IMR-90 (cell line): ENCODE measurements around the gene ADCK1. TPM values are rescaled to one million over a fixed set of nuclear protein-coding genes. Genes with fewer than 3 reads are reported as not detected.

Source experiments
- ATAC-seq: fragments of 200-7000 bp; cut with Tn5 transposase; 2 replicates; pipeline ENCODE4 v1.9.1; 2020; ENCODE audit warnings: low read depth, mild to moderate bottlenecking, moderate library complexity
- BruUV-seq: library from RNA; stranded (reverse); fragments of 400-500 nt; replicated peaks from 2 replicates; lab custom pipeline; 2021; lab: Mats Ljungman, UMichigan
- CTCF ChIA-PET: fragments of 300-600 bp; formaldehyde crosslinking; extraction: SDS; loops from one replicate; lab custom pipeline; 2021; ENCODE audit warnings: antibody characterized with exemption; lab: Yijun Ruan, JAX
- POLR2A ChIA-PET: fragments of 300-600 bp; sonication (Branson Sonifier 250); formaldehyde crosslinking; loops from one replicate; lab custom pipeline; 2022; ENCODE audit warnings: antibody characterized with exemption; ENCODE audit not compliant: unreplicated experiment; lab: Charles Lee
- DNase-seq: peaks from one replicate; pipeline ENCODE4 v3.0.0; 2013
- H2AFZ ChIP-seq: replicated peaks from 2 replicates; pipeline ENCODE3; 2013; ENCODE audit warnings: low read length, mild to moderate bottlenecking; ENCODE audit not compliant: poor library complexity
- H2AK5ac ChIP-seq: 2 replicates; pipeline ENCODE4 v1.6.1; 2013; ENCODE audit warnings: low read depth, low read length, inconsistent platforms
- H2AK9ac ChIP-seq: replicated peaks from 2 replicates; pipeline ENCODE3; 2013; ENCODE audit warnings: mild to moderate bottlenecking, low read depth, low read length, moderate library complexity; ENCODE audit not compliant: poor library complexity
- H2BK120ac ChIP-seq: 2 replicates; pipeline ENCODE4 v1.6.1; 2013; ENCODE audit warnings: low read depth, low read length, inconsistent platforms
- H2BK15ac ChIP-seq: 3 replicates; pipeline ENCODE4 v1.6.1; 2013; ENCODE audit warnings: low read depth, low read length, inconsistent platforms
- H2BK20ac ChIP-seq: 2 replicates; pipeline ENCODE4 v1.6.1; 2013; ENCODE audit warnings: low read depth, mild to moderate bottlenecking, inconsistent platforms, low read length, moderate library complexity
- H2BK5ac ChIP-seq: 2 replicates; pipeline ENCODE4 v1.6.1; 2013; ENCODE audit warnings: mild to moderate bottlenecking, low read depth, low read length, inconsistent platforms; ENCODE audit not compliant: poor library complexity, severe bottlenecking
- H3K14ac ChIP-seq: replicated peaks from 2 replicates; pipeline ENCODE4 v1.6.1; 2013; ENCODE audit warnings: low read depth, low read length, inconsistent platforms
- H3K18ac ChIP-seq: 2 replicates; pipeline ENCODE4 v1.6.1; 2013; ENCODE audit warnings: low read depth, low read length, control low read depth
- H3K23ac ChIP-seq: 2 replicates; pipeline ENCODE4 v1.6.1; 2013; ENCODE audit warnings: low read depth, low read length, inconsistent platforms
- H3K27ac ChIP-seq: 2 replicates; pipeline ENCODE4 v1.5.1; 2013; ENCODE audit warnings: mild to moderate bottlenecking, control low read depth, low read length; ENCODE audit not compliant: insufficient read depth
- H3K27me3 ChIP-seq: 2 replicates; pipeline ENCODE4 v1.6.1; 2013; ENCODE audit warnings: low read length; ENCODE audit not compliant: control insufficient read depth, insufficient read depth
- H3K36me3 ChIP-seq: 2 replicates; pipeline ENCODE4 v1.6.1; 2013; ENCODE audit warnings: low read length, mixed read lengths; ENCODE audit not compliant: control insufficient read depth, insufficient read depth
- H3K4ac ChIP-seq: 2 replicates; pipeline ENCODE4 v1.6.1; 2013; ENCODE audit warnings: low read depth, low read length, inconsistent platforms
- H3K4me1 ChIP-seq: 2 replicates; pipeline ENCODE4 v1.6.1; 2013; ENCODE audit warnings: low read length, mixed read lengths; ENCODE audit not compliant: control insufficient read depth, insufficient read depth
- H3K4me2 ChIP-seq: 2 replicates; pipeline ENCODE4 v1.6.1; 2013; ENCODE audit warnings: low read depth, mild to moderate bottlenecking, control low read depth, low read length, moderate library complexity
- H3K4me3 ChIP-seq: 2 replicates; pipeline ENCODE4 v1.5.1; 2013; ENCODE audit warnings: low read depth, mild to moderate bottlenecking, control low read depth, low read length, moderate library complexity; ENCODE audit not compliant: insufficient read depth
- H3K56ac ChIP-seq: 2 replicates; pipeline ENCODE4 v1.6.1; 2013; ENCODE audit warnings: low read length, inconsistent platforms; ENCODE audit not compliant: insufficient read depth; ENCODE audit errors: extremely low read depth
- H3K79me1 ChIP-seq, 2 experiments: 2 replicates each; pipeline ENCODE4 v1.6.1; 2013; ENCODE audit warnings: low read length in 2 of 2, inconsistent platforms in 1 of 2, low read depth in 1 of 2
- H3K9ac ChIP-seq: 2 replicates; pipeline ENCODE4 v1.6.1; 2013; ENCODE audit warnings: low read depth, low read length, control low read depth
- H3K9me1 ChIP-seq: 2 replicates; pipeline ENCODE4 v1.6.1; 2013; ENCODE audit warnings: low read length, inconsistent platforms; ENCODE audit not compliant: insufficient read depth
- H3K9me3 ChIP-seq: 2 replicates; pipeline ENCODE4 v1.6.1; 2013; ENCODE audit warnings: low read length; ENCODE audit not compliant: control insufficient read depth, insufficient read depth
- H4K20me1 ChIP-seq: 2 replicates; pipeline ENCODE4 v1.6.1; 2013; ENCODE audit warnings: low read length, inconsistent platforms; ENCODE audit not compliant: insufficient read depth
- H4K5ac ChIP-seq: 2 replicates; pipeline ENCODE4 v1.6.1; 2013; ENCODE audit warnings: mild to moderate bottlenecking, low read depth, low read length, control low read depth
- H4K8ac ChIP-seq, 2 experiments: 2 replicates each; pipeline ENCODE4 v1.6.1; 2013; ENCODE audit warnings: low read depth in 2 of 2, low read length in 2 of 2, control low read depth in 1 of 2, inconsistent platforms in 1 of 2
- H4K91ac ChIP-seq: 2 replicates; pipeline ENCODE4 v1.6.1; 2013; ENCODE audit warnings: low read depth, low read length, inconsistent platforms; ENCODE audit not compliant: insufficient read depth
- BHLHE40 ChIP-seq: fragments of 150-350 bp; IDR thresholded peaks from 2 replicates; pipeline ENCODE4 v1.6.1; 2016; ENCODE audit warnings: mild to moderate bottlenecking, low read depth, low read length
- CEBPB ChIP-seq: IDR thresholded peaks from 2 replicates; pipeline ENCODE4 v1.6.1; 2012; ENCODE audit warnings: low read depth, low read length, improper control_type of control experiment
- CHD1 ChIP-seq: IDR thresholded peaks from 2 replicates; pipeline ENCODE4 v1.6.1; 2012; ENCODE audit warnings: low read depth, low read length, improper control_type of control experiment
- CTCF ChIP-seq: conservative IDR thresholded peaks from 2 replicates; pipeline ENCODE4 v1.5.1; 2012; ENCODE audit warnings: mild to moderate bottlenecking, low read depth, low read length, improper control_type of control experiment
- ELK1 ChIP-seq: fragments of 150-350 bp; IDR thresholded peaks from 2 replicates; pipeline ENCODE4 v1.6.1; 2016; ENCODE audit warnings: low read depth, mild to moderate bottlenecking, low read length, moderate library complexity, borderline replicate concordance
- FOS ChIP-seq: fragments of 150-350 bp; IDR thresholded peaks from 2 replicates; pipeline ENCODE4 v1.6.1; 2016; ENCODE audit warnings: low read depth, low read length
- MAFK ChIP-seq: IDR thresholded peaks from 2 replicates; pipeline ENCODE4 v1.6.1; 2012; ENCODE audit warnings: low read depth, low read length, improper control_type of control experiment
- MAZ ChIP-seq: IDR thresholded peaks from 2 replicates; pipeline ENCODE4 v1.6.1; 2012; ENCODE audit warnings: low read depth, mild to moderate bottlenecking, low read length, improper control_type of control experiment, moderate library complexity, borderline replicate concordance
- MXI1 ChIP-seq: IDR thresholded peaks from 2 replicates; pipeline ENCODE4 v1.6.1; 2012; ENCODE audit warnings: low read depth, mild to moderate bottlenecking, low read length, moderate library complexity, borderline replicate concordance
- NFE2L2 ChIP-seq: fragments of 150-350 bp; IDR thresholded peaks from 2 replicates; pipeline ENCODE4 v1.6.1; 2016; ENCODE audit warnings: low read depth, mild to moderate bottlenecking, low read length
- POLR2A ChIP-seq: IDR thresholded peaks from 2 replicates; pipeline ENCODE4 v1.6.1; 2012; ENCODE audit warnings: mild to moderate bottlenecking, low read depth, low read length
- RAD21 ChIP-seq: IDR thresholded peaks from 2 replicates; pipeline ENCODE4 v1.6.1; 2012; ENCODE audit warnings: low read length, improper control_type of control experiment
- RCOR1 ChIP-seq: IDR thresholded peaks from 2 replicates; pipeline ENCODE4 v1.6.1; 2012; ENCODE audit warnings: mild to moderate bottlenecking, low read length, improper control_type of control experiment; ENCODE audit not compliant: insufficient replicate concordance
- RFX5 ChIP-seq: IDR thresholded peaks from 2 replicates; pipeline ENCODE4 v1.8.0; 2012; ENCODE audit warnings: low read depth, mild to moderate bottlenecking, low read length, moderate library complexity
- SMC3 ChIP-seq: fragments of 150-350 bp; IDR thresholded peaks from 2 replicates; pipeline ENCODE4 v1.6.1; 2016; ENCODE audit warnings: low read depth, mild to moderate bottlenecking, antibody characterized with exemption, low read length, moderate library complexity
- WGBS, 2 experiments: methylation state at CpG; one replicate each; pipeline versions ENCODE4 v1.1.5 to v1.1.7; 2013; ENCODE audit warnings: missing lambda C conversion rate in 2 of 2; ENCODE audit not compliant: insufficient read length in 1 of 2; ENCODE audit errors: extremely low coverage in 2 of 2; 5-methylcytosine and 5-hydroxymethylcytosine counted together
- dilution Hi-C: fragments of 300-500 bp; cut with HindIII; formaldehyde crosslinking; loops from one replicate; pipeline ENCODE4 v1.14.3; 2018; ENCODE audit warnings: low sequenced_read_pairs; ENCODE audit not compliant: unreplicated experiment
- in situ Hi-C: fragments of 300-500 bp; cut with MboI; formaldehyde crosslinking; loops from 3 replicates; pipeline ENCODE4 v1.14.3; 2019; ENCODE audit warnings: low sequenced_read_pairs, inconsistent platforms, mixed read lengths
- intact Hi-C: fragments of 100-400 bp; cut with micrococcal nuclease; formaldehyde crosslinking; loops from 2 replicates; pipeline ENCODE4 v1.10.0; 2022
- polyA plus RNA-seq, 3 experiments: library from polyadenylated mRNA; depleted of rRNA; stranded (reverse); fragments of >200 nt; gene quantifications; 2 replicates each; pipeline ENCODE4 v1.2.3, GENCODE V29; 2012; ENCODE audit warnings: low replicate concordance in 1 of 3
- total RNA-seq: library from RNA; depleted of rRNA; stranded (reverse); fragments of >200 nt; gene quantifications from 2 replicates; pipeline ENCODE4 v1.2.3, GENCODE V29; 2012
- TF ChIP-seq, protein P1 (sequence below): fragments of 150-350 bp; IDR thresholded peaks from 2 replicates; pipeline ENCODE4 v1.6.1; 2017; ENCODE audit warnings: mild to moderate bottlenecking, antibody characterized with exemption, low read length, low read depth

Gene ADCK1
- total and polyA plus RNA-seq, 2 of the 4 experiments (the other 2 are of a cell fraction) = 1.6 to 4.6 TPM

- no peaks in the 10 kb centered on the region for H3K36me3 ChIP-seq
- no peaks in the 10 kb centered on the region for H3K4me1 ChIP-seq
- no peaks in the 10 kb centered on the region for H3K9me3 ChIP-seq
- TF ChIP-seq MAFK = no peak
- no peak for TF ChIP-seq POLR2A
- TF ChIP-seq BHLHE40 = no peak
- no peak for TF ChIP-seq MAZ
- TF ChIP-seq CHD1 = no peak
- no peak for TF ChIP-seq SMC3
- TF ChIP-seq NFE2L2 = no peak
- TF ChIP-seq, protein P1, sequence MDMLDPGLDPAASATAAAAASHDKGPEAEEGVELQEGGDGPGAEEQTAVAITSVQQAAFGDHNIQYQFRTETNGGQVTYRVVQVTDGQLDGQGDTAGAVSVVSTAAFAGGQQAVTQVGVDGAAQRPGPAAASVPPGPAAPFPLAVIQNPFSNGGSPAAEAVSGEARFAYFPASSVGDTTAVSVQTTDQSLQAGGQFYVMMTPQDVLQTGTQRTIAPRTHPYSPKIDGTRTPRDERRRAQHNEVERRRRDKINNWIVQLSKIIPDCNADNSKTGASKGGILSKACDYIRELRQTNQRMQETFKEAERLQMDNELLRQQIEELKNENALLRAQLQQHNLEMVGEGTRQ = no peak
- TF ChIP-seq ELK1 = no peak
- no peak for TF ChIP-seq FOS
- TF ChIP-seq CEBPB = no peak
- no peak for TF ChIP-seq RFX5
- TF ChIP-seq MXI1 = no peak
- no peak for TF ChIP-seq RCOR1
- TF ChIP-seq RAD21 = no peak
- no peak for TF ChIP-seq CTCF
- no peak overlapping the region for H3K4ac ChIP-seq
- no peak overlapping the region for H2BK20ac ChIP-seq
- H2AFZ ChIP-seq = no peak overlapping the region
- H3K4me2 ChIP-seq = no peak overlapping the region
- intact Hi-C loops = no loop called here
- H2BK15ac ChIP-seq = no peak overlapping the region
- H3K4me3 ChIP-seq = no peak overlapping the region
- in situ Hi-C loops = no loop called here
- no peak overlapping the region for H4K8ac ChIP-seq
- H3K27me3 ChIP-seq = peaks cover 2% of the 10 kb centered on the region; the same call in 1 of the 2 replicates
- CTCF ChIA-PET = no interaction called here
- no peak overlapping the region for H3K18ac ChIP-seq
- H2AK5ac ChIP-seq = no peak overlapping the region
- no peaks in the 10 kb centered on the region for H4K20me1 ChIP-seq
- no peaks in the 10 kb centered on the region for H3K9me1 ChIP-seq
- ATAC-seq (no peak), DNase-seq (no peak)
- H4K91ac ChIP-seq = no peak overlapping the region
- no peak overlapping the region for H2BK120ac ChIP-seq
- no peak overlapping the region for H2BK5ac ChIP-seq
- no peak overlapping the region for H3K9ac ChIP-seq
- POLR2A ChIA-PET = no interaction called here
- dilution Hi-C loops = no loop called here
- H3K23ac ChIP-seq = no peak overlapping the region
- no peak overlapping the region for H4K5ac ChIP-seq
- H3K79me1 ChIP-seq = no peaks in the 10 kb centered on the region
- H3K56ac ChIP-seq = no peak overlapping the region
- no TSS peak for BruUV-seq
- no peak overlapping the region for H3K27ac ChIP-seq
- H2AK9ac ChIP-seq = no peak overlapping the region
- WGBS, 2 experiments = no CpG with 5 or more reads among the region's 3 CpGs
- H3K14ac ChIP-seq = no peak overlapping the region
These were observed 170.7 kb downstream of the ADCK1 start for GRCh38 chr14:77970646-77971045.
